NCI-H128 (cell line): ENCODE measurements around the gene ZW10.
"Not testable (repeated sequence)": the region's sequence is repeated elsewhere in the genome, so short reads cannot be mapped to it uniquely, and the experiment has no call there.

Experiments
- DNase-seq: peaks from one replicate; lab custom pipeline; 2025; ENCODE audit not compliant: unreplicated experiment; lab: John Stamatoyannopoulos, UW

ZW10 gene

DNA sequence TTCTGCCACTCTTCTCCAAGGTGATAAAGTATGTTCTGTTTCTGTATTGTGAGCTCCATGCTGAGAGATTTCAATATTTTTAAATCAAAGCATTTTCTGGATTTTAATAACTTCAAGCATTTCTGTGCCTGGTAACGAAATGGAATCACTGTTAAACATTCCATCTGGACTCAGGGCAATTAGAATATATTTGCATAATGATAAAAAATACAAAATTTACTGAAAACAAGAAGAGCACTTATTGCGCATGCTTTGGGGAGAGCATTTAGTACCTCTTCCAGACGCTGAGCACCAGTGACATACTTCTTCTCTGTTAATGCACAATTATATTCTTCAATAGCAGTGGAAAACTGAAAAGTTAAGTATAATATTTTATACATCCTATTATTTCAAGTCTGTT is 13.3 kb downstream of the ZW10 start:
- no peak for DNase-seq

GRCh38 chr11:113752932-113753331 is 20.6 kb downstream of the ZW10 start:
- DNase-seq, result no peak

GRCh38 chr11:113736323-113736722 is 37.2 kb downstream of the ZW10 start:
- DNase-seq, result no peak

- DNase-seq, result no peak
Observed at GRCh38 chr11:113732092-113732491, 41.4 kb downstream of the ZW10 start.

- no peak for DNase-seq
Observed at GRCh38 chr11:113730887-113731726, 42.4 kb downstream of the ZW10 start.

DNA sequence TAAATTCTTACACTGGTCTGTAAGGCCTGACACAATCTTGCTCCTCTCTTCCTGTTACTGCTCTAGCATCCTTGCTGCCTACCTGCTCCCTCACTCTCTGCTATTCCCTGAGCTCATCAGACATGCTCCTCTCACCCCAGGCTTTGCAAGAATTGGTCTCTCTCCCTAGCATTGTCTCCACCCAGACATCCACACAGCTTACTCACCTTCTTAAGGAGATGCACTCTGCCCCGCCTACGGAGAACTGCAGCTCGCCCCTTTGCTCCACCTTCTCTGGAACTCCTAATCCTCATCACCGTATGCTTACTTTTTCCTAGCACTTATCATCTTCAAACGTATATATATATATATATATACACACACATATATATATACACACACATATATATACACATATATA is 44.0 kb downstream of the ZW10 start:
- DNase-seq, result no peak

DNA sequence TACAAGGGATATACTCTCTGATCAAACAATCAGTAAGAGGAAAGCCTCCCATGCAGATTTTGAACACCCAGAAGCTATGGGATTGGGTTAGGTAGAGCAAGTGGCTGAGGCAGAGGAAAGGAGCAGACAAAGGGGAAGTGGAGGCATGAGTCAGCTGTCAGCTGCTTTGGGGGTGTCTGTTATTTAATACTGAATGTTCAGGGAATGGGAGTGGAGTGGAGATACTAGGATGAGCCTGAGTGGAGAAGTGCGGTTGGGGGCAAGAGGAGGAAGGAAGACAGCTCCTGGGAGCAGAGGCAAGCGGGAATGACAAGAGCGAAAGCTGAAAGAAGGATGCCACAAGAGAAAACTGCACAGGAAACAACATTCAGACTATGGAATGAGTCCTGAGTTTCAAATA is 44.7 kb downstream of the ZW10 start:
- DNase-seq, result no peak

- no peak for DNase-seq
Observed at GRCh38 chr11:113725913-113726312, 47.6 kb downstream of the ZW10 start.

- no peak for DNase-seq
Observed at GRCh38 chr11:113725407-113725806, 48.1 kb downstream of the ZW10 start.

- DNase-seq, result no peak
Observed at GRCh38 chr11:113724778-113725177, 48.7 kb downstream of the ZW10 start.

DNA sequence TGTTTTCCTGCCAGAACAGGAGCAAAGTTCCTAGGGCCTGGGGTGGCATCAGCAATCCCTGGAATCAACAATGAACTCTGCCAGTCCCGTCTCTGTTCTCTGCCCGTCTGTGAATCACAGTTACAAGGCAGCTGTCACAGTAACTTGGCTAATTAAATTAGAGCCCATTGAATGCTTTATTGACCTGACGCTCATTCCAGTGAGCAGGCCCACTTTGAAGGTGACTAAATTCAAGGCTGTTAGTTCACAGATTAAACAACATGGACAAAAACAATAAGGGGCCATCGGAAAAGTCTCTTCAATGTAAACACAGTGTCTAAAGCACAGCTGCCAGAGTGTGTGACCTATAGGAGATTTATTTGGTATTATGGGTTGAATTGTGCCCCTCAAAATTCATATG is 49.7 kb downstream of the ZW10 start:
- DNase-seq, result no peak

GRCh38 chr11:113722934-113723333 is 50.6 kb downstream of the ZW10 start:
- no peak for DNase-seq

- no peak for DNase-seq
Observed at GRCh38 chr11:113722221-113722620, 51.3 kb downstream of the ZW10 start.

GRCh38 chr11:113721462-113722066 is 51.9 kb downstream of the ZW10 start:
- DNase-seq, result no peak

DNA sequence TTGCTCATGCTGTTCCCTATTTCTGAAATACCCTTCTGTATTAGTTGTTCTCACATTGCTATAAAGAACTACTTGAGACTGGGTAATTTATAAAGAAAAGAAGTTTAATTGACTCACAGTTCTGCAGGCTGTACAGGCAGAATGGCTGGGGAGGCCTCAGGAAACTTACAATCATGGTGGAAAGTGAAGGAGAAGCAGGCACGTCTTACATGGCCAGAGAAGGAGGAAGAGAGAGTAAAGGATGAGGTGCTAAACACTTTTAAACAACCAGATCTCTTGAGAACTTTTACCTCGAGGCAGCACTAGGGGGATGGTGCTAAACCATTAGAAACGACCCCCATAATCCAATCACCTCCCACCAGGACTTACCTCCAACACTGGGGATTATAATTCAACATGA is 53.0 kb downstream of the ZW10 start:
- not testable (repeated sequence) for DNase-seq

DNA sequence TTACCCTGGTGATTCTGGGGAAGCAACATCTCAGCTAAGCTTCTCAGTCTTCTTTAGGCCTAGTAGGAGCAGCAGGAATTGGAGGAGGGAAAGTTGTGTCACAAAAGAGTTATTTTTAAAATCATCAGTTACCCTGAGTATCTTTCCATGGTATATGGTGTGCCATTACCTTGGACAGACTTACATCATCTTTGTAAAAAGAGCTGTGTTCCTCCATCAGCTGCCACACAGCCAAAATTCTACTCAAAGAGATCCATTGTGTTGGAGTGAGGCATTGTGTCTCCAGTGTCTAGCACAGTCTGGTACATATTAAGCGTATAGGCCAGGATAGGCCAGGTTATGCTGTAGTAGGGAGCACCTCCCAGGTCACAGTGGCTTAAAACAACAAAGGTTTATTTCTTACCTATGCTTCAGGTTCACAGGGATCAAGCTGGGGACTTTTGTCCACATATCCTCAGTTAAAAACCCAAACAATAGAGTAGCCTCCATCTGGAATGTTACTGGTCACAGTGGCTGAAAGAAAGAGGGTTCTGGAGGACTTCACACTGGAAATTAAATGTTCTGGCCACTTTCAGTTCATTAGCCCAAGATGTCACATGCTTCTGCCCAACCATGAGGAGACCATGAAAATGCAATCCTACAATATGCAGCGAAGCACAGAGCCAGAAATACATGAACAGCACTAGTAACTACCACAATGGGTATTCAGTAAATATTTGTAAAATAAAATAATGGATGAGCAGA is 57.4 kb downstream of the ZW10 start:
- no peak for DNase-seq

GRCh38 chr11:113715273-113715672 is 58.2 kb downstream of the ZW10 start:
- DNase-seq, result no peak

DNA sequence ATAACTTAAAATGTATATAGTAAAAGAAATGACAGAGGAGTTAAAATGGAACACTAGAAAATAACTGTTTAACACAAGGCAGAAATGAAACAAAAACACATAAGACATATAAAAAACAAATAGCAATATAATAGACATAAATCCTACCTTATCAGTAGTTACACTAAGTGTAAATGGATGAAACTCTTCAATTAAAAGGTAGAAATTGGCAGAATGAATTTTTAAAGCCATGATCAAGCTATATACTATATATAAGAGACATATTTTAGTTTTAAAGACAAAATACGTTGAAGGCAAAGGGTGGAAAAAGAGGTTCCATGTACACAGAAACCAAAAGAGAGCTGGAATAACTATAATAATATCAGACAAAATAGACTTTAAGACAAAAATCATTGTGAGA is 62.5 kb downstream of the ZW10 start:
- no peak for DNase-seq

- no peak for DNase-seq
Observed at GRCh38 chr11:113705871-113706655, 67.4 kb downstream of the ZW10 start, which contains the start of gene TMPRSS5. Gene TMPRSS5, minus strand, starts transcription at chr11:113706308. Its CDS starts 84 bp downstream, at chr11:113706224.

DNA sequence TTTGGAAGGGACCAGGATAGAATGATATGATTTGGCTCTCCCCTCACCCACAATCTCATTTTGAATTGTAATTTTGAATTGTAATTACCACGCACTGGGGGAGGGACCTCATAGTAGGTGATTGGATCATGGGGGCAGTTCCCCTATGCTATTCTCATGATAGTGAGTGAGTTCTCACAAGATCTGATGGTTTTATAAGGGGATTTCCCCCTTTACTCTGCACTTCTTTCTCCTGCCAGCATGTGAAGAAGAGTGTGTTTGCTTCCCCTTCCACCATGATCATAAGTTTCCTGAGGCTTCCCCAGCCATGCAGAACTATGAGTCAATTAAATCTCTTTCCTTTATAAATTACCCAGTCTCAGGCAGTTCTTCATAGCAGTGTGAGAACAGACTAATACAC is 69.9 kb downstream of the ZW10 start:
- not testable (repeated sequence) for DNase-seq

GRCh38 chr11:113701491-113701890 is 72.0 kb downstream of the ZW10 start:
- DNase-seq, result no peak
